ENCODE results near the gene LDB2. TPM values are rescaled to one million over a fixed set of nuclear protein-coding genes. Genes with fewer than 3 reads are reported as not detected.

Gene LDB2
- total RNA-seq, 4 donors from 2014 or later: 48.8 to 298 (median 152) TPM

- Histone ChIP-seq H3K9me3 (no peaks in the 10 kb centered on the region), H3K36me3 (no peaks in the 10 kb centered on the region), H3K4me3 (no peak overlapping the region), H3K4me1 (peaks cover 3 to 4% of the 10 kb centered on the region in 2 donors), H3K27me3 (no peaks in the 10 kb centered on the region), H3K27ac (no peak overlapping the region)
- intact Hi-C loops (cut with DNase I; ENCODE audit: low total_unique reads): no loop called here
- DNase-seq: no peak
- TF ChIP-seq CTCF (IDR thresholded peaks at IDR 0.05): no peak
- no peak for TF ChIP-seq POLR2A (IDR thresholded peaks at IDR 0.05)
Observed at GRCh38 chr4:16812041-16812440, 86.4 kb downstream of the LDB2 start.

- intact Hi-C loops (cut with DNase I; ENCODE audit: low total_unique reads): no loop called here
- no peak for DNase-seq
- Histone ChIP-seq H3K9me3 (no peaks in the 10 kb centered on the region), H3K27me3 (no peaks in the 10 kb centered on the region), H3K36me3 (no peaks in the 10 kb centered on the region), H3K4me3 (no peak overlapping the region), H3K4me1 (peaks cover 3% of the 10 kb centered on the region in 2 donors), H3K27ac (no peak overlapping the region)
- no peak for TF ChIP-seq CTCF (IDR thresholded peaks at IDR 0.05)
- no peak for TF ChIP-seq POLR2A (IDR thresholded peaks at IDR 0.05)
Observed at GRCh38 chr4:16809943-16810342, 88.5 kb downstream of the LDB2 start.

GRCh38 chr4:16809064-16809463, 89.4 kb downstream of the LDB2 start:
- H3K4me3 ChIP-seq: no peak overlapping the region
- H3K4me1 ChIP-seq: peaks cover 0 to 3% of the 10 kb centered on the region in 2 donors
- no peaks in the 10 kb centered on the region for H3K9me3 ChIP-seq
- H3K27me3 ChIP-seq: no peaks in the 10 kb centered on the region
- DNase-seq: no peak
- intact Hi-C loops (cut with DNase I; ENCODE audit: low total_unique reads): no loop called here
- no peak overlapping the region for H3K27ac ChIP-seq
- no peaks in the 10 kb centered on the region for H3K36me3 ChIP-seq
- TF ChIP-seq CTCF (IDR thresholded peaks at IDR 0.05) (no peak), POLR2A (IDR thresholded peaks at IDR 0.05) (no peak)

GRCh38 chr4:16807355-16807754, 91.1 kb downstream of the LDB2 start:
- peaks cover 0 to 3% of the 10 kb centered on the region in 2 donors for H3K4me1 ChIP-seq
- H3K4me3 ChIP-seq: no peak overlapping the region
- TF ChIP-seq CTCF (IDR thresholded peaks at IDR 0.05): no peak
- TF ChIP-seq POLR2A (IDR thresholded peaks at IDR 0.05): no peak
- H3K27me3 ChIP-seq: no peaks in the 10 kb centered on the region
- H3K27ac ChIP-seq: no peak overlapping the region
- H3K9me3 ChIP-seq: no peaks in the 10 kb centered on the region
- DNase-seq: no peak
- no peaks in the 10 kb centered on the region for H3K36me3 ChIP-seq
- intact Hi-C loops (cut with DNase I; ENCODE audit: low total_unique reads): no loop called here

- Histone ChIP-seq H3K27ac (no peak overlapping the region), H3K36me3 (no peaks in the 10 kb centered on the region), H3K4me1 (peaks cover 0 to 3% of the 10 kb centered on the region in 2 donors), H3K27me3 (no peaks in the 10 kb centered on the region), H3K4me3 (no peak overlapping the region), H3K9me3 (no peaks in the 10 kb centered on the region)
- DNase-seq: no peak
- intact Hi-C loops (cut with DNase I; ENCODE audit: low total_unique reads): no loop called here
- TF ChIP-seq CTCF (IDR thresholded peaks at IDR 0.05) (no peak), POLR2A (IDR thresholded peaks at IDR 0.05) (no peak)
Observed at GRCh38 chr4:16804581-16804980, 93.9 kb downstream of the LDB2 start.

All from uterus (tissue), 4 donors.